ENCODE measurements around the gene IRS4. TPM values are rescaled to one million over a fixed set of nuclear protein-coding genes. Genes with fewer than 3 reads are reported as not detected.

The IRS4 gene
- total and polyA plus RNA-seq, 10 of the 15 experiments (the other 5 are each of a cell fraction or from before 2014, with no cell fraction given) = 0.03 to 0.11 (median 0.04) TPM; not detected in 7

GRCh38 chrX:108740299-108740774 is 4.0 kb upstream of the IRS4 start:
- ATAC-seq (no peak), DNase-seq (ENCODE audit: low read depth, low spot score) (no peak), FAIRE-seq (no peak)
- H3K27me3 ChIP-seq (replicated peaks in 1 of 2; ENCODE audit: control insufficient read depth in 2 of 2, insufficient read depth in 2 of 2, low read length in 1 of 2) = no peaks in the 10 kb centered on the region
- WGBS (ENCODE audit: insufficient coverage, insufficient replicate concordance, low lambda C conversion rate, missing lambda C conversion rate) = 0% methylated on average over 1 of the region's 1 CpG
- in situ Hi-C loops (cut with MboI) = no loop called here
- ChIA-PET CTCF (interaction anchor here (0.8 to 2.1 kb wide), 2 partner anchors 41 to 94 kb away, joined by 3 to 6 read pairs; no protein-coding TSS in a partner anchor), SMC1A (ENCODE audit: uncharacterized antibody, unreplicated experiment) (no interaction called here), RAD21 (ENCODE audit: unreplicated experiment) (no interaction called here), POLR2A (no interaction called here)
- no peak overlapping the region for H3K4me3 ChIP-seq
- H3K9me3 ChIP-seq (replicated peaks; ENCODE audit: control insufficient read depth, insufficient read depth, low read length) = no peaks in the 10 kb centered on the region; the same call in 2 of the 3 replicates
- H3K79me2 ChIP-seq (ENCODE audit: control insufficient read depth, insufficient read depth, low read length) = no peaks in the 10 kb centered on the region
- no peaks in the 10 kb centered on the region for H3K4me1 ChIP-seq (ENCODE audit: control insufficient read depth, insufficient read depth, low read length)
- intact Hi-C loops (cut with micrococcal nuclease; ENCODE audit: unreplicated experiment) = no loop called here
- H3K36me3 ChIP-seq (ENCODE audit: control insufficient read depth in 2 of 2, insufficient read depth in 2 of 2, low read length in 1 of 2) = no peaks in the 10 kb centered on the region
- TF ChIP-seq MXI1 (IDR thresholded peaks at IDR 0.05; ENCODE audit: low read depth, low read length) = no peak
- TF ChIP-seq WRNIP1 (IDR thresholded peaks at IDR 0.05; ENCODE audit: borderline replicate concordance, low read depth, low read length) = no peak
- TF ChIP-seq NBN (IDR thresholded peaks at IDR 0.05) = no peak
- TF ChIP-seq, protein P1, sequence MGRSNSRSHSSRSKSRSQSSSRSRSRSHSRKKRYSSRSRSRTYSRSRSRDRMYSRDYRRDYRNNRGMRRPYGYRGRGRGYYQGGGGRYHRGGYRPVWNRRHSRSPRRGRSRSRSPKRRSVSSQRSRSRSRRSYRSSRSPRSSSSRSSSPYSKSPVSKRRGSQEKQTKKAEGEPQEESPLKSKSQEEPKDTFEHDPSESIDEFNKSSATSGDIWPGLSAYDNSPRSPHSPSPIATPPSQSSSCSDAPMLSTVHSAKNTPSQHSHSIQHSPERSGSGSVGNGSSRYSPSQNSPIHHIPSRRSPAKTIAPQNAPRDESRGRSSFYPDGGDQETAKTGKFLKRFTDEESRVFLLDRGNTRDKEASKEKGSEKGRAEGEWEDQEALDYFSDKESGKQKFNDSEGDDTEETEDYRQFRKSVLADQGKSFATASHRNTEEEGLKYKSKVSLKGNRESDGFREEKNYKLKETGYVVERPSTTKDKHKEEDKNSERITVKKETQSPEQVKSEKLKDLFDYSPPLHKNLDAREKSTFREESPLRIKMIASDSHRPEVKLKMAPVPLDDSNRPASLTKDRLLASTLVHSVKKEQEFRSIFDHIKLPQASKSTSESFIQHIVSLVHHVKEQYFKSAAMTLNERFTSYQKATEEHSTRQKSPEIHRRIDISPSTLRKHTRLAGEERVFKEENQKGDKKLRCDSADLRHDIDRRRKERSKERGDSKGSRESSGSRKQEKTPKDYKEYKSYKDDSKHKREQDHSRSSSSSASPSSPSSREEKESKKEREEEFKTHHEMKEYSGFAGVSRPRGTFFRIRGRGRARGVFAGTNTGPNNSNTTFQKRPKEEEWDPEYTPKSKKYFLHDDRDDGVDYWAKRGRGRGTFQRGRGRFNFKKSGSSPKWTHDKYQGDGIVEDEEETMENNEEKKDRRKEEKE (IDR thresholded peaks at IDR 0.05) = no peak
- no peak for TF ChIP-seq TBL1XR1 (IDR thresholded peaks at IDR 0.05; ENCODE audit: low read depth, low read length)
- TF ChIP-seq MEF2B (IDR thresholded peaks at IDR 0.05; ENCODE audit: partially characterized antibody, poor library complexity, severe bottlenecking) = no peak
- no peak for TF ChIP-seq SREBF2 (IDR thresholded peaks at IDR 0.05; ENCODE audit: low read length)
- TF ChIP-seq KAT2A (conservative IDR thresholded peaks at IDR 0.05; ENCODE audit: control insufficient read depth, low read depth, low read length) = no peak
- TF ChIP-seq HDGF (IDR thresholded peaks at IDR 0.05) = no peak
- no peak for TF ChIP-seq NFYA (IDR thresholded peaks at IDR 0.05; ENCODE audit: borderline replicate concordance, low read depth, low read length)
- no peak for TF ChIP-seq ELK1 (IDR thresholded peaks at IDR 0.05; ENCODE audit: low read depth, low read length)
- no peak overlapping the region for H2AFZ ChIP-seq (ENCODE audit: control insufficient read depth, low read depth, low read length)
- no peak overlapping the region for H3K4me2 ChIP-seq (ENCODE audit: control insufficient read depth, insufficient read depth)
- no peak overlapping the region for H3K9ac ChIP-seq (ENCODE audit: control insufficient read depth, insufficient read depth, low read length)
- H4K20me1 ChIP-seq (ENCODE audit: control insufficient read depth, insufficient read depth) = no peaks in the 10 kb centered on the region
- no TSS peak for BruUV-seq (replicated peaks)
- H3K27ac ChIP-seq (ENCODE audit: control insufficient read depth, insufficient read depth) = no peak overlapping the region
